NCI-H128 (cell line): Measurements from ENCODE around the gene C12orf76.

Experiments used
- DNase-seq: peaks from one replicate; lab custom pipeline; 2025; ENCODE audit not compliant: unreplicated experiment; lab: John Stamatoyannopoulos, UW

The C12orf76 gene

GRCh38 chr12:109996483-109996853, 51.9 kb downstream of the C12orf76 start:
- DNase-seq: no peak

- peak; percentile 89 for DNase-seq
Measured at GRCh38 chr12:109995686-109996482, 52.4 kb downstream of the C12orf76 start, which contains the start of gene GIT2. TSS of gene GIT2 (minus strand) at chr12:109996368. CDS start at chr12:109996224, 144 bp downstream.

DNA sequence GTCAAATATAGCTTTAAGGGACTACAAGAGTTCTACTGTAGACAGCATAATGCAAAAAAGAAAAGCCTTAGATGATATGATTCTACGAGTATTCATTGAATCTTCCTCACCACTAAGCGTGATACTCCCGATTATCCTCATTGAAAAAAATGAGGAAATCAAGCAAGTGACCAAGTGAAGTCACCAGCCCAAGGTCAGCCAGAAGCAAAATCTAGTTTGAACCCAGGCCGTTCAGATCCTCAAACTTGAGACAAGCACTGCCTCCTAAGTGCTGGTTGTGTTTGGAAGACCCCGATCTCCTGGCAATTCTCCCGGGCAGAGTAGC, 53.0 kb downstream of the C12orf76 start:
- DNase-seq: no peak

DNA sequence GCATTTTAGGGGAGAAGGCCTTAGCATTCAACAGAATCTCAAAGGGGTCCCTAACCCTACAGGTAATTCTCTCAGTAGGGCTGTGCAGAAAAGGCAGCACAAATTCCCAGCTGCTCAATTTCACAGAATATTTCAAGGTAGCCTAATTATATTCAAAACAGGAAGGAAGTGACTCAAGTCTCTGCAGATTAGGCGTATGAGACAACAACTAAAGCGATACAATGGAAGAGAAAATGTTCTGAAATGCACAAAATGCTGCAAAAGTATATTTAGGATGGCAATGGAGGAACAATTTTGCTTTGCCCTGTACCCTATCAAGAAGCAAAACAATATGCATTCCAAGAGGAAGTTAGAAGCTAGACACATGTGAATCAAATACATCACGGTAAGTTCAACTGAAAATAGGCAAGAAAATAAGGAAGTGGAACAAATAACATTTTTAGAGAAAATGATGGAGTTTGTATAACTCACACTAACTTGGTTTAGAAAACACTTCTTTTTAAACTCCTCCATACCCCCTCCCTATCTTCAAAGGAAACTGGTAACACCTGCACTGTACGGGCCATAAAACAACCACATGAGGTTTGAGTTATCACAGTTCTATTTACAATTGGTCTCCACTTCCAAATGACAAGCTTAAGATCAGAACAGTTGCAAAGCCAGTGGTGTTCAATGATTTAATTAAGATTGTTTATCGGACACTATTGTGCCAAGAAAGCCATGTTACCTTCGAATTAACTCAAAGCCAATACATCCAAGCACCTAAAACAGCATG, 53.7 kb downstream of the C12orf76 start:
- no peak for DNase-seq

- no peak for DNase-seq
Measured at GRCh38 chr12:109993091-109993490, 55.2 kb downstream of the C12orf76 start.

DNA sequence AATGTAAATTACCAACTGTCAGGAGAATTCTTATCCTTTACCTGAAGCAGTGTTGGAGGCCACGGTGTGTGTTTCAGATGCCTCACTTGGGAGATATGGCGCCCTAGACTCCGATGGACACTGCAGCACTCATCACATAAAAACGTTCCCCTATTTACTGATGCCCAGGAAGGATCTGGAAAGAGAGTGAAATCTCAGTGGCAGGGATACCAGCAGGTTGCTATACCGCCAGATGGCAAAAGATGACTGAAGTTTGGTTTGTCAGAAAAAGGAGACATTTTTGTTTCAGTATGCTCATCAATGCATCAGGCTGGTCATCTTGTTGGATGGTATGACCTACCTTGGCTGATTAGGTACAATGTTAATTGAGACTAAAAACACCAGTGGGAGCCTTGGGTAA, 56.7 kb downstream of the C12orf76 start:
- DNase-seq: no peak
